Ovary (tissue), 3 donors: Measurements from ENCODE around the gene CDK19.

Experiments used
- CTCF ChIP-seq, 3 donors: fragments of 450-650 bp in 2 of 3; fragments of 200-600 bp in 1 of 3; IDR thresholded peaks; one replicate each; pipeline versions ENCODE4 v1.5.1 to v1.8.0; 2016 to 2022; ENCODE audit warnings: antibody characterized with exemption in 3 of 3, mild to moderate bottlenecking in 1 of 3
- EP300 ChIP-seq: sonication (generic); formaldehyde crosslinking; IDR thresholded peaks from one replicate; pipeline ENCODE4 v1.6.1; 2017; ENCODE audit warnings: antibody characterized with exemption
- POLR2A ChIP-seq: fragments of 450-650 bp; IDR thresholded peaks from one replicate; pipeline ENCODE4 v1.6.1; 2017; ENCODE audit warnings: antibody characterized with exemption, mild to moderate bottlenecking, moderate library complexity
- donor health status: DM: no; HTN: no; CAD: no.

DNA sequence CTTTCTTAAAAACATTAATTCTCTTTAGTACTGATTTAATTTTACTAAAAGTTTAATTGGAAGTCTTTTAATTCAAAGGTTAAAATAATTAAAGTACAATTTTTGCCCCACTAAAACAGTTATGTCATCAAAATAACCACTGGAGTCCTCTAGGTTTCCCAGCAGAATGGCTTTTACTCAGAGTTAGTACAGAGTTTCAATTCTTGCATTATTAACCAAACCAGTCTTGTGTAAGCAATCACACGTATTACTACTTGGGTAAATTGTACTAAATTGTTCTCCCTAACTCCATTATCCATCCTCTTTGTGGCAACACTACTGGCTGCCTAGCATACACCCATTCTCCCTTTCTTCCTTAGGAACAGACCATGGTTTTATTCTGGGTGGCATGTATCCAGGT is 36.9 kb downstream of the CDK19 start:
- TF ChIP-seq POLR2A (no peak), CTCF (IDR thresholded peaks at IDR 0.05) (no peak), EP300 (no peak)
